K562 (cell line): ENCODE results near the gene IL17RC. TPM values are rescaled to one million over a fixed set of nuclear protein-coding genes. Genes with fewer than 3 reads are reported as not detected.

Experiments used
- CBFA2T2 ChIP-seq: fragments of 450-650 bp; conservative IDR thresholded peaks from 2 replicates; pipeline ENCODE4 v1.6.1; 2017; ENCODE audit warnings: mild to moderate bottlenecking
- ELF4 ChIP-seq: fragments of 450-650 bp; formaldehyde crosslinking; IDR thresholded peaks from 2 replicates; pipeline ENCODE4 v1.4.0; 2022; ENCODE audit warnings: missing genetic modification characterization
- ELK1 ChIP-seq: sonication (generic); formaldehyde crosslinking; IDR thresholded peaks from 2 replicates; pipeline ENCODE4 v1.8.1; 2022; ENCODE audit warnings: missing genetic modification reagents
- FOS ChIP-seq: IDR thresholded peaks from 3 replicates; pipeline ENCODE4 v1.6.1; 2011; ENCODE audit not compliant: insufficient read length; ENCODE audit errors: extremely low read depth
- HMGXB4 ChIP-seq: sonication (generic); formaldehyde crosslinking; IDR thresholded peaks from 2 replicates; pipeline ENCODE4 v1.8.1; 2023; ENCODE audit warnings: mild to moderate bottlenecking, missing genetic modification reagents
- KHSRP ChIP-seq: fragments of 450-650 bp; IDR thresholded peaks from 2 replicates; pipeline ENCODE4 v1.6.1; 2017
- MECOM ChIP-seq: fragments of 250-450 bp; sonication (Bioruptor Pico); IDR thresholded peaks from 2 replicates; pipeline ENCODE4 v1.8.0; 2022; ENCODE audit warnings: inconsistent platforms
- MTA2 ChIP-seq: fragments of 450-650 bp; IDR thresholded peaks from 2 replicates; pipeline ENCODE4 v1.6.1; 2016; ENCODE audit warnings: low read depth
- MTF1 ChIP-seq: fragments of 250-450 bp; sonication (Bioruptor Pico); IDR thresholded peaks from 2 replicates; pipeline ENCODE4 v1.9.0; 2021; ENCODE audit warnings: moderate library complexity, mild to moderate bottlenecking, inconsistent platforms, borderline replicate concordance
- NCOR1 ChIP-seq: fragments of 450-650 bp; IDR thresholded peaks from 2 replicates; pipeline ENCODE4 v1.6.1; 2016; ENCODE audit warnings: mild to moderate bottlenecking, moderate library complexity
- NFE2L1 ChIP-seq: fragments of 450-650 bp; IDR thresholded peaks from 2 replicates; pipeline ENCODE4 v1.6.1; 2016; ENCODE audit warnings: missing genetic modification characterization, low read depth, mild to moderate bottlenecking, missing compliant biosample characterization, moderate library complexity, borderline replicate concordance
- NR0B1 ChIP-seq: fragments of 450-650 bp; IDR thresholded peaks from one replicate; pipeline ENCODE4 v1.6.1; 2018; ENCODE audit warnings: mild to moderate bottlenecking, moderate library complexity; ENCODE audit not compliant: partially characterized antibody
- SIN3A ChIP-seq, 2 experiments: fragments of 150-350 bp in 1 of 2; IDR thresholded peaks; 2 replicates each; pipeline ENCODE4 v1.6.1; 2011 to 2016; ENCODE audit warnings: borderline replicate concordance in 2 of 2, low read depth in 2 of 2, low read length in 2 of 2, mild to moderate bottlenecking in 2 of 2, moderate library complexity in 2 of 2; ENCODE audit not compliant: control insufficient read depth in 1 of 2
- XRCC4 ChIP-seq: IDR thresholded peaks from one replicate; pipeline ENCODE4 v1.6.1; 2011; ENCODE audit not compliant: insufficient read depth, insufficient read length; ENCODE audit errors: extremely low read depth
- ZBED1 ChIP-seq: IDR thresholded peaks from 2 replicates; pipeline ENCODE4 v1.6.1; 2014
- ZBTB1 ChIP-seq: sonication (generic); formaldehyde crosslinking; IDR thresholded peaks from 2 replicates; pipeline ENCODE4 v1.8.1; 2023; ENCODE audit warnings: missing genetic modification reagents, low read depth, mild to moderate bottlenecking, borderline replicate concordance
- ZNF408 ChIP-seq: fragments of 250-450 bp; sonication (Bioruptor Pico); IDR thresholded peaks from 2 replicates; pipeline ENCODE4 v1.4.0; 2020; ENCODE audit warnings: low read depth, mild to moderate bottlenecking, moderate library complexity
- ZNF444 ChIP-seq: fragments of 250-450 bp; sonication (Bioruptor Pico); IDR thresholded peaks from 2 replicates; pipeline ENCODE4 v1.4.0; 2020; ENCODE audit warnings: mild to moderate bottlenecking, moderate library complexity
- ZNF707 ChIP-seq: fragments of 250-450 bp; sonication (Bioruptor Pico); conservative IDR thresholded peaks from 2 replicates; pipeline ENCODE4 v1.8.0; 2022; ENCODE audit warnings: inconsistent platforms, mild to moderate bottlenecking, moderate library complexity
- ZNF830 ChIP-seq: fragments of 250-450 bp; sonication (Bioruptor Pico); IDR thresholded peaks from 2 replicates; pipeline ENCODE4 v1.5.0; 2021; ENCODE audit warnings: mild to moderate bottlenecking
- polyA plus RNA-seq, 8 experiments: library from polyadenylated mRNA; depleted of rRNA in 4 of 8; stranded (reverse) in 5 of 8; unstranded in 3 of 8; fragments of >200 nt; fragmentation: Nextera tagmentation in 2 of 8; fragmentation: Illumina TruSeq in 1 of 8; extraction: Ambion mirVana in 2 of 8; extraction: Trizol in 1 of 8; gene quantifications; 2 replicates each; pipeline versions ENCODE4 v1.2.1 to v1.2.3, GENCODE V29; 2011 to 2014; ENCODE audit warnings: inconsistent platforms in 1 of 8, missing spikeins in 1 of 8
- total RNA-seq, 7 experiments: library from RNA; depleted of rRNA in 6 of 7; stranded (reverse); fragments of >200 nt in 6 of 7; fragmentation: Illumina TruSeq in 2 of 7; extraction: Trizol in 2 of 7; gene quantifications; 2 replicates each; pipeline versions ENCODE4 v1.2.1 to v1.2.3, GENCODE V29; 2011 to 2021; ENCODE audit warnings: low replicate concordance in 1 of 7
- TF ChIP-seq, protein P1 (sequence below): fragments of 250-450 bp; sonication (Bioruptor Pico); IDR thresholded peaks from 2 replicates; pipeline ENCODE4 v1.8.0; 2021; ENCODE audit warnings: borderline replicate concordance, mild to moderate bottlenecking, moderate library complexity; ENCODE audit not compliant: poor library complexity, severe bottlenecking
- TF ChIP-seq, protein P2 (sequence below): sonication (generic); formaldehyde crosslinking; IDR thresholded peaks from 2 replicates; pipeline ENCODE4 v1.8.1; 2023; ENCODE audit warnings: mild to moderate bottlenecking, missing genetic modification reagents, moderate library complexity

Gene IL17RC
- total and polyA plus RNA-seq, 9 of the 15 experiments (the other 6 are each of a cell fraction or from before 2014, with no cell fraction given): 0.15 to 11.4 (median 7.1) TPM; not detected in 1

GRCh38 chr3:9976721-9977709 is 60.1 kb downstream of the IL17RC start (continued):
- TF ChIP-seq MTF1 (CRISPR knock-in tag) (0 out of 2 replicates have a peak, but pooled peaks have one; percentile 55), FOS (peak; percentile 54), ZNF408 (no peak), NCOR1 (peak; percentile 66), CBFA2T2 (0 out of 2 replicates have a peak, but pooled peaks have one; percentile 35), ZNF444 (CRISPR knock-in tag) (no peak), XRCC4 (no peak), MTA2 (no peak), ELF4 (0 out of 2 replicates have a peak, but pooled peaks have one; percentile 5), ZNF830 (CRISPR knock-in tag) (no peak), HMGXB4 (CRISPR knock-in tag) (no peak), ZNF707 (CRISPR knock-in tag) (no peak), ZBTB1 (no peak), SIN3A (IDR thresholded peaks at IDR 0.05; ENCODE audit: borderline replicate concordance in 2 of 2, control insufficient read depth in 1 of 2, low read depth in 2 of 2, low read length in 2 of 2) (peak; percentile 35 to 60; a peak in 2 of 4 replicates), ELK1 (no peak), ZBED1 (no peak), NR0B1 (no peak), MECOM (CRISPR knock-in tag) (no peak), KHSRP (no peak), NFE2L1 (peak; percentile 91)
- TF ChIP-seq, protein P1, sequence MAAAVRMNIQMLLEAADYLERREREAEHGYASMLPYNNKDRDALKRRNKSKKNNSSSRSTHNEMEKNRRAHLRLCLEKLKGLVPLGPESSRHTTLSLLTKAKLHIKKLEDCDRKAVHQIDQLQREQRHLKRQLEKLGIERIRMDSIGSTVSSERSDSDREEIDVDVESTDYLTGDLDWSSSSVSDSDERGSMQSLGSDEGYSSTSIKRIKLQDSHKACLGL (CRISPR knock-in tag): no peak
- TF ChIP-seq, protein P2, sequence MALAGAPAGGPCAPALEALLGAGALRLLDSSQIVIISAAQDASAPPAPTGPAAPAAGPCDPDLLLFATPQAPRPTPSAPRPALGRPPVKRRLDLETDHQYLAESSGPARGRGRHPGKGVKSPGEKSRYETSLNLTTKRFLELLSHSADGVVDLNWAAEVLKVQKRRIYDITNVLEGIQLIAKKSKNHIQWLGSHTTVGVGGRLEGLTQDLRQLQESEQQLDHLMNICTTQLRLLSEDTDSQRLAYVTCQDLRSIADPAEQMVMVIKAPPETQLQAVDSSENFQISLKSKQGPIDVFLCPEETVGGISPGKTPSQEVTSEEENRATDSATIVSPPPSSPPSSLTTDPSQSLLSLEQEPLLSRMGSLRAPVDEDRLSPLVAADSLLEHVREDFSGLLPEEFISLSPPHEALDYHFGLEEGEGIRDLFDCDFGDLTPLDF: no peak
